Right lobe of liver (tissue), 6 donors: ENCODE results near the gene SHISA6. TPM values are rescaled to one million over a fixed set of nuclear protein-coding genes. Genes with fewer than 3 reads are reported as not detected.

Source experiments
- ATAC-seq, 4 donors: fragments of 200-7000 bp; cut with Tn5 transposase; one replicate each; pipeline ENCODE4 v1.9.1; 2020; ENCODE audit warnings: mild to moderate bottlenecking in 4 of 4, moderate library complexity in 4 of 4
- DNase-seq, 3 donors: peaks; one replicate each; pipeline ENCODE4 v3.0.0-alpha.2; 2020
- H3K27ac ChIP-seq, 3 donors: fragments of 200-600 bp; one replicate each; pipeline ENCODE4 v1.8.0; 2022
- H3K27me3 ChIP-seq, 2 donors: fragments of 200-600 bp; one replicate each; pipeline ENCODE4 v1.8.0; 2022
- H3K36me3 ChIP-seq, 4 donors: fragments of 200-600 bp; sonication (generic) in 1 of 4; one replicate each; pipeline versions ENCODE4 v1.5.1 to v1.8.0; 2017 to 2022; ENCODE audit warnings: control low read depth in 1 of 4
- H3K4me1 ChIP-seq, 4 donors: fragments of 200-600 bp; sonication (generic) in 1 of 4; one replicate each; pipeline versions ENCODE4 v1.5.1 to v1.8.0; 2017 to 2022; ENCODE audit warnings: control low read depth in 1 of 4
- H3K4me3 ChIP-seq, 3 donors: fragments of 200-600 bp; one replicate each; pipeline ENCODE4 v1.8.0; 2022
- H3K9me3 ChIP-seq, 4 donors: fragments of 200-600 bp; sonication (generic) in 1 of 4; one replicate each; pipeline versions ENCODE4 v1.5.1 to v1.8.0; 2017 to 2022; ENCODE audit warnings: control low read depth in 1 of 4
- CTCF ChIP-seq, 4 donors: fragments of 200-600 bp in 3 of 4; fragments of 450-650 bp in 1 of 4; IDR thresholded peaks; one replicate each; pipeline versions ENCODE4 v1.5.1 to v1.8.0; 2016 to 2022; ENCODE audit warnings: antibody characterized with exemption in 4 of 4, mild to moderate bottlenecking in 2 of 4
- POLR2A ChIP-seq: fragments of 450-650 bp; IDR thresholded peaks from one replicate; pipeline ENCODE4 v1.6.1; 2017; ENCODE audit warnings: antibody characterized with exemption, mild to moderate bottlenecking
- WGBS: methylation state at CpG from one replicate; pipeline ENCODE4 v1.1.6; 2018; ENCODE audit warnings: low coverage, low lambda C conversion rate; ENCODE audit not compliant: insufficient coverage; ENCODE audit errors: missing lambda C conversion rate; 5-methylcytosine and 5-hydroxymethylcytosine counted together
- intact Hi-C, 2 donors: fragments of 100-400 bp; cut with DNase I; formaldehyde crosslinking; loops; one replicate each; pipeline versions ENCODE4 v1.11.2 to v1.14.1; 2022
- total RNA-seq, 6 experiments: library from RNA; depleted of rRNA in 2 of 6; stranded (reverse); fragments of >200 nt in 2 of 6; fragmentation: NEBNext Ultra II Directional in 3 of 6; extraction: Animal tissue kit (Norgen Biotek cat#: 25700) in 3 of 6; gene quantifications; one replicate each; pipeline versions ENCODE4 v1.1.0 to v1.2.4, GENCODE V29; 2016 to 2023
- donor health status: DM: no; HTN: yes; CAD: no.
- donor health status: DM: no; HTN: no; CAD: no.
- donor health status: DM: no; HTN: no; CAD: no.
- donor health status: DM: no; HTN: yes; CAD: no.
- donor health status: DM: no; HTN: yes; CAD: no.

Gene SHISA6
- total RNA-seq, 6 experiments from 2014 or later = not detected

GRCh38 chr17:11559601-11560000 lies 318.6 kb downstream of the SHISA6 start:
- Histone ChIP-seq H3K4me3 (no peak overlapping the region), H3K27me3 (no peaks in the 10 kb centered on the region), H3K27ac (no peak overlapping the region), H3K36me3 (no peaks in the 10 kb centered on the region), H3K4me1 (no peaks in the 10 kb centered on the region), H3K9me3 (no peaks in the 10 kb centered on the region)
- DNase-seq = no peak
- TF ChIP-seq POLR2A (no peak), CTCF (IDR thresholded peaks at IDR 0.05) (no peak)
- peak in 1 of 4 donors; percentile 10 for ATAC-seq
- intact Hi-C loops = no loop called here
- WGBS = 15% methylated on average over 2 of the region's 7 CpGs

GRCh38 chr17:11561281-11561680 lies 320.3 kb downstream of the SHISA6 start:
- DNase-seq = no peak
- intact Hi-C loops = no loop called here
- Histone ChIP-seq H3K36me3 (no peaks in the 10 kb centered on the region), H3K27ac (no peak overlapping the region), H3K4me3 (no peak overlapping the region), H3K9me3 (no peaks in the 10 kb centered on the region), H3K4me1 (no peaks in the 10 kb centered on the region), H3K27me3 (no peaks in the 10 kb centered on the region)
- no peak for ATAC-seq
- TF ChIP-seq CTCF (IDR thresholded peaks at IDR 0.05) = no peak
- no peak for TF ChIP-seq POLR2A
- 71% methylated on average over 1 of the region's 1 CpG for WGBS

- ATAC-seq (no peak), DNase-seq (no peak)
- Histone ChIP-seq H3K27me3 (no peaks in the 10 kb centered on the region), H3K4me3 (no peak overlapping the region), H3K36me3 (no peaks in the 10 kb centered on the region), H3K9me3 (no peaks in the 10 kb centered on the region), H3K4me1 (no peaks in the 10 kb centered on the region), H3K27ac (no peak overlapping the region)
- no peak for TF ChIP-seq CTCF (IDR thresholded peaks at IDR 0.05)
- TF ChIP-seq POLR2A = no peak
- 44% methylated on average over 2 of the region's 2 CpGs for WGBS
- intact Hi-C loops = no loop called here
Measured at GRCh38 chr17:11561702-11562101, 320.7 kb downstream of the SHISA6 start.

- no peaks in the 10 kb centered on the region for H3K4me1 ChIP-seq
- no peaks in the 10 kb centered on the region for H3K9me3 ChIP-seq
- no peaks in the 10 kb centered on the region for H3K27me3 ChIP-seq
- H3K27ac ChIP-seq = no peak overlapping the region
- H3K4me3 ChIP-seq = no peak overlapping the region
- WGBS = 32% methylated on average over 3 of the region's 3 CpGs
- TF ChIP-seq CTCF (IDR thresholded peaks at IDR 0.05) (no peak), POLR2A (no peak)
- H3K36me3 ChIP-seq = no peaks in the 10 kb centered on the region
- DNase-seq (no peak), ATAC-seq (no peak)
- intact Hi-C loops = no loop called here
Measured at GRCh38 chr17:11564589-11565380, 323.8 kb downstream of the SHISA6 start.
